Gastrocnemius medialis (tissue), 4 donors: ENCODE measurements around the gene ISG15.

Experiments used
- CTCF ChIP-seq, 5 experiments: fragments of 450-650 bp in 3 of 5; fragments of 200-600 bp in 2 of 5; sonication (generic) in 2 of 5; IDR thresholded peaks in 4 of 5; conservative IDR thresholded peaks in 1 of 5; 1 replicate in 4 of 5; 2 replicates in 1 of 5; pipeline ENCODE4 v1.5.1; 2016 to 2019; ENCODE audit warnings: antibody characterized with exemption in 5 of 5, mild to moderate bottlenecking in 3 of 5, moderate library complexity in 3 of 5
- POLR2A ChIP-seq, 2 donors: fragments of 450-650 bp; IDR thresholded peaks; one replicate each; pipeline ENCODE4 v1.6.1; 2017; ENCODE audit warnings: antibody characterized with exemption in 2 of 2, mild to moderate bottlenecking in 2 of 2, moderate library complexity in 2 of 2

GRCh38 chr1:1032424-1032823, 19.1 kb downstream of the ISG15 start:
- TF ChIP-seq POLR2A (IDR thresholded peaks at IDR 0.05) = no peak
- TF ChIP-seq CTCF (IDR thresholded peaks at IDR 0.05 in 4 of 5, conservative IDR thresholded peaks at IDR 0.05 in 1 of 5) = no peak
